Neural progenitor cell (in vitro differentiated cells): ENCODE results near the gene TTC39A. TPM values are rescaled to one million over a fixed set of nuclear protein-coding genes. Genes with fewer than 3 reads are reported as not detected.
"Not testable (repeated sequence)": the region's sequence is repeated elsewhere in the genome, so short reads cannot be mapped to it uniquely, and the experiment has no call there.

Source experiments
- DNase-seq: peaks from one replicate; pipeline ENCODE4 v3.0.0-alpha.2; 2016; ENCODE audit warnings: low spot score
- H2AFZ ChIP-seq: fragments of 200-600 bp; sonication (generic); replicated peaks from 2 replicates; pipeline ENCODE4 v1.6.1; 2016; ENCODE audit warnings: antibody characterized with exemption
- H3F3A ChIP-seq: fragments of 200-600 bp; sonication (generic); 2 replicates; pipeline ENCODE4 v1.6.1; 2016; ENCODE audit warnings: antibody characterized with exemption, low read depth
- H3K27ac ChIP-seq: fragments of 200-600 bp; sonication (generic); 2 replicates; pipeline ENCODE4 v1.5.1; 2016; ENCODE audit warnings: mild to moderate bottlenecking
- H3K27me3 ChIP-seq: fragments of 200-600 bp; sonication (generic); 2 replicates; pipeline ENCODE4 v1.6.1; 2016; ENCODE audit warnings: mild to moderate bottlenecking, moderate library complexity
- H3K36me3 ChIP-seq: fragments of 200-600 bp; sonication (generic); 2 replicates; pipeline ENCODE4 v1.5.1; 2016
- H3K4me1 ChIP-seq: fragments of 200-600 bp; sonication (generic); 2 replicates; pipeline ENCODE4 v1.6.1; 2016; ENCODE audit warnings: mixed run types
- H3K4me2 ChIP-seq: fragments of 200-600 bp; sonication (generic); 2 replicates; pipeline ENCODE4 v1.6.1; 2016
- H3K4me3 ChIP-seq: fragments of 200-600 bp; sonication (generic); 2 replicates; pipeline ENCODE4 v1.5.1; 2016
- H3K79me2 ChIP-seq: fragments of 200-600 bp; sonication (generic); 2 replicates; pipeline ENCODE4 v1.6.1; 2016; ENCODE audit warnings: low read depth
- H3K9ac ChIP-seq: fragments of 200-600 bp; sonication (generic); 2 replicates; pipeline ENCODE4 v1.6.1; 2016
- H3K9me3 ChIP-seq: fragments of 200-600 bp; sonication (generic); 2 replicates; pipeline ENCODE4 v1.5.1; 2016; ENCODE audit warnings: low read depth
- H4K20me1 ChIP-seq: fragments of 200-600 bp; sonication (generic); 2 replicates; pipeline ENCODE4 v1.6.1; 2016; ENCODE audit warnings: low read depth
- H3K27ac Mint-ChIP-seq: 3 replicates; pipeline ENCODE4 v1.8.0; 2021; ENCODE audit warnings: mixed read lengths
- H3K27me3 Mint-ChIP-seq: 2 replicates; pipeline ENCODE4 v1.8.0; 2022; ENCODE audit warnings: low read depth, mild to moderate bottlenecking, inconsistent platforms, moderate library complexity, mixed read lengths; ENCODE audit not compliant: insufficient read depth
- H3K36me3 Mint-ChIP-seq: 3 replicates; pipeline ENCODE4 v1.8.0; 2021; ENCODE audit warnings: mixed read lengths
- H3K4me1 Mint-ChIP-seq: 3 replicates; pipeline ENCODE4 v1.8.0; 2021; ENCODE audit warnings: mixed read lengths
- H3K4me3 Mint-ChIP-seq: 3 replicates; pipeline ENCODE4 v1.8.0; 2021; ENCODE audit warnings: mild to moderate bottlenecking, moderate library complexity, mixed read lengths
- H3K9me3 Mint-ChIP-seq: 3 replicates; pipeline ENCODE4 v1.8.0; 2020; ENCODE audit warnings: mixed read lengths
- CTCF ChIP-seq: fragments of 200-600 bp; sonication (generic); IDR thresholded peaks from 2 replicates; pipeline ENCODE4 v1.5.1; 2017; ENCODE audit warnings: antibody characterized with exemption, mild to moderate bottlenecking
- EZH2 ChIP-seq: fragments of 200-600 bp; sonication (generic); IDR thresholded peaks from 2 replicates; pipeline ENCODE4 v1.6.1; 2017; ENCODE audit warnings: antibody characterized with exemption, mild to moderate bottlenecking, moderate library complexity
- EZH2phosphoT487 ChIP-seq: fragments of 200-600 bp; sonication (generic); IDR thresholded peaks from 2 replicates; pipeline ENCODE4 v1.6.1; 2017; ENCODE audit warnings: antibody characterized with exemption
- total RNA-seq: library from RNA; depleted of rRNA; stranded (reverse); fragments of >200 nt; gene quantifications from 2 replicates; pipeline ENCODE4 v1.2.3, GENCODE V29; 2015; ENCODE audit warnings: low replicate concordance

The TTC39A gene
- total RNA-seq, 1 donor from 2014 or later = 0.94 TPM

- Mint-ChIP-seq H3K4me1 (peaks cover 8% of the 10 kb centered on the region), H3K9me3 (no peaks in the 10 kb centered on the region), H3K27me3 (peaks cover 18% of the 10 kb centered on the region), H3K27ac (no peak overlapping the region), H3K36me3 (no peaks in the 10 kb centered on the region), H3K4me3 (no peak overlapping the region)
- no peak for DNase-seq
- no peak overlapping the region for H3K4me3 ChIP-seq
- peaks cover 3% of the 10 kb centered on the region for H3K4me1 ChIP-seq
- H3K9ac ChIP-seq = no peak overlapping the region
- H3F3A ChIP-seq = peaks cover 3% of the 10 kb centered on the region
- no peaks in the 10 kb centered on the region for H3K36me3 ChIP-seq
- H3K4me2 ChIP-seq = no peak overlapping the region
- no peak overlapping the region for H3K27ac ChIP-seq
- no peaks in the 10 kb centered on the region for H4K20me1 ChIP-seq
- H2AFZ ChIP-seq = no peak overlapping the region
- H3K79me2 ChIP-seq = no peaks in the 10 kb centered on the region
- H3K9me3 ChIP-seq = no peaks in the 10 kb centered on the region
- no peak for TF ChIP-seq EZH2phosphoT487
- TF ChIP-seq CTCF = no peak
- TF ChIP-seq EZH2 = no peak
- H3K27me3 ChIP-seq = peaks cover 23% of the 10 kb centered on the region
These were observed 4.2 kb downstream of the TTC39A start for GRCh38 chr1:51325878-51326755.

GRCh38 chr1:51325391-51325790, 5.0 kb downstream of the TTC39A start:
- Mint-ChIP-seq H3K4me1 (peaks cover 3% of the 10 kb centered on the region), H3K27ac (no peak overlapping the region), H3K27me3 (peaks cover 12% of the 10 kb centered on the region), H3K9me3 (no peaks in the 10 kb centered on the region), H3K4me3 (no peak overlapping the region), H3K36me3 (no peaks in the 10 kb centered on the region)
- no peak overlapping the region for H3K4me2 ChIP-seq
- TF ChIP-seq EZH2phosphoT487 (no peak), CTCF (no peak), EZH2 (no peak)
- H3K4me3 ChIP-seq = no peak overlapping the region
- no peak overlapping the region for H3K27ac ChIP-seq
- H3F3A ChIP-seq = peaks cover 3% of the 10 kb centered on the region
- H3K36me3 ChIP-seq = no peaks in the 10 kb centered on the region
- no peaks in the 10 kb centered on the region for H3K79me2 ChIP-seq
- H2AFZ ChIP-seq = no peak overlapping the region
- H3K27me3 ChIP-seq = peaks cover 16% of the 10 kb centered on the region
- H4K20me1 ChIP-seq = no peaks in the 10 kb centered on the region
- no peaks in the 10 kb centered on the region for H3K4me1 ChIP-seq
- DNase-seq = no peak
- H3K9ac ChIP-seq = no peak overlapping the region
- H3K9me3 ChIP-seq = no peaks in the 10 kb centered on the region

GRCh38 chr1:51325011-51325385, 5.4 kb downstream of the TTC39A start:
- not testable (repeated sequence) for H3K9me3 ChIP-seq, DNase-seq, H3F3A ChIP-seq, H3K36me3 ChIP-seq, H3K4me3 Mint-ChIP-seq, H2AFZ ChIP-seq, H3K27ac ChIP-seq, H3K36me3 Mint-ChIP-seq, H3K4me2 ChIP-seq, H3K4me1 Mint-ChIP-seq, H3K4me1 ChIP-seq, H3K4me3 ChIP-seq, H3K9ac ChIP-seq, H3K27ac Mint-ChIP-seq, H3K79me2 ChIP-seq, H4K20me1 ChIP-seq, H3K9me3 Mint-ChIP-seq
- peaks cover 12% of the 10 kb centered on the region for H3K27me3 Mint-ChIP-seq
- H3K27me3 ChIP-seq = peaks cover 14% of the 10 kb centered on the region
